Sigmoid colon (tissue), 7 donors: Measurements from ENCODE around the gene FHIP1B. TPM values are rescaled to one million over a fixed set of nuclear protein-coding genes. Genes with fewer than 3 reads are reported as not detected.

Experiments
- DNase-seq: peaks from one replicate; pipeline ENCODE4 v3.0.0-alpha.2; 2019
- H3K27ac ChIP-seq, 4 donors: fragments of 200-600 bp; sonication (generic); one replicate each; pipeline ENCODE4 v1.5.1; 2016 to 2019; ENCODE audit warnings: mild to moderate bottlenecking in 1 of 4
- H3K27me3 ChIP-seq, 3 donors: fragments of 200-600 bp; sonication (generic); one replicate each; pipeline ENCODE4 v1.5.1; 2019; ENCODE audit warnings: mild to moderate bottlenecking in 1 of 3
- H3K36me3 ChIP-seq, 4 donors: fragments of 200-600 bp; sonication (generic); one replicate each; pipeline ENCODE4 v1.5.1; 2016 to 2019
- H3K4me1 ChIP-seq, 4 donors: fragments of 200-600 bp; sonication (generic); one replicate each; pipeline ENCODE4 v1.5.1; 2017 to 2019
- H3K4me3 ChIP-seq, 4 donors: fragments of 200-600 bp; sonication (generic); one replicate each; pipeline ENCODE4 v1.5.1; 2017 to 2019; ENCODE audit warnings: mild to moderate bottlenecking in 2 of 4, moderate library complexity in 1 of 4
- H3K9me3 ChIP-seq, 4 donors: fragments of 200-600 bp in 3 of 4; sonication (generic) in 3 of 4; one replicate each; pipeline versions ENCODE4 v1.5.1 to v1.6.1; 2013 to 2019
- EP300 ChIP-seq, 4 donors: sonication (generic); formaldehyde crosslinking; IDR thresholded peaks; one replicate each; pipeline ENCODE4 v1.6.1; 2017; ENCODE audit warnings: antibody characterized with exemption in 4 of 4
- POLR2A ChIP-seq, 2 donors: fragments of 450-650 bp; IDR thresholded peaks; one replicate each; pipeline ENCODE4 v1.6.1; 2016; ENCODE audit warnings: antibody characterized with exemption in 2 of 2, mild to moderate bottlenecking in 2 of 2, moderate library complexity in 2 of 2
- POLR2AphosphoS5 ChIP-seq, 4 donors: sonication (generic); formaldehyde crosslinking; IDR thresholded peaks; one replicate each; pipeline ENCODE4 v1.6.1; 2017; ENCODE audit warnings: antibody characterized with exemption in 4 of 4
- WGBS, 2 donors: extraction: QIAGEN DNeasy Blood & Tissue Kit; methylation state at CpG; one replicate each; pipeline ENCODE4 v1.1.7; 2013; 5-methylcytosine and 5-hydroxymethylcytosine counted together
- intact Hi-C: fragments of 100-400 bp; cut with DNase I; formaldehyde crosslinking; loops from one replicate; pipeline ENCODE4 v1.15.1; 2023
- polyA plus RNA-seq, 3 donors: library from polyadenylated mRNA; stranded (reverse); fragments of 200-250 nt; gene quantifications; one replicate each; pipeline ENCODE4 v1.2.3, GENCODE V29; 2013
- total RNA-seq, 4 donors: library from RNA; depleted of rRNA; stranded (reverse); fragments of >200 nt; gene quantifications; one replicate each; pipeline ENCODE4 v1.1.0, GENCODE V29; 2016
- TF ChIP-seq, protein P1 (sequence below), 4 experiments: fragments of 450-650 bp in 3 of 4; fragments of 200-600 bp in 1 of 4; IDR thresholded peaks; one replicate each; pipeline ENCODE4 v1.5.1; 2016 to 2019; ENCODE audit warnings: antibody characterized with exemption in 4 of 4, mild to moderate bottlenecking in 3 of 4, moderate library complexity in 2 of 4
- donor health status: healthy with polysubstance abuse.
- donor health status: Bipolar disorder and iron deficiency.
- donor health status: healthy.

Gene FHIP1B
- total and polyA plus RNA-seq, 7 donors, result 21.6 to 89.0 (median 49.2) TPM

DNA sequence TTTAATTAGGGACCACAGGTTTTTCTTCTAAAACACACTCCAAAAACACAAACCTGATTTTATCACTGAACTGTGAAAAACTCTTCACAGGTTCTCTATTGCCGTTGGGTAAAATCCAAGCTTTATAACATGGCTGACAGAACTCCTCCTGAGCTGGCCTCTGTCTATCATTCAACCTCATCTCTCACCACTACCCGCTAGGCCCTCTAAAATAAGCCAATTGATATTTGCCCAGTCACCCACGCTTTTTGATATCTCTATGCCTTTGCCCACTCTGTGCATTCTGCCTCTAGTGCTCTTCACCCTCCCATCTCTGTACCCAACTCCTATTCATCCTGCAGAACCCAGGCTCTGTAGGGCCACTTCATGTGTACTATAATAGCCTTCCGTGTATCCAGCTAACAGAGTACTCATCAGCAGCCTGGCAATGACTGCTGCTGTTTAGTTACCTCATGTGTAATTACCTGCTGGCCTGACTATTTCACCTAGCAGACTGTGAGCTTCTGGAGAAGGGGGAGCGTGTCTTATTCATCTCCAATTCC, 3.4 kb upstream of the FHIP1B start:
- no peaks in the 10 kb centered on the region for H3K9me3 ChIP-seq
- TF ChIP-seq POLR2A (IDR thresholded peaks at IDR 0.05), result no peak
- no peak for TF ChIP-seq POLR2AphosphoS5 (IDR thresholded peaks at IDR 0.05)
- no peak for TF ChIP-seq EP300 (IDR thresholded peaks at IDR 0.05)
- TF ChIP-seq, protein P1, sequence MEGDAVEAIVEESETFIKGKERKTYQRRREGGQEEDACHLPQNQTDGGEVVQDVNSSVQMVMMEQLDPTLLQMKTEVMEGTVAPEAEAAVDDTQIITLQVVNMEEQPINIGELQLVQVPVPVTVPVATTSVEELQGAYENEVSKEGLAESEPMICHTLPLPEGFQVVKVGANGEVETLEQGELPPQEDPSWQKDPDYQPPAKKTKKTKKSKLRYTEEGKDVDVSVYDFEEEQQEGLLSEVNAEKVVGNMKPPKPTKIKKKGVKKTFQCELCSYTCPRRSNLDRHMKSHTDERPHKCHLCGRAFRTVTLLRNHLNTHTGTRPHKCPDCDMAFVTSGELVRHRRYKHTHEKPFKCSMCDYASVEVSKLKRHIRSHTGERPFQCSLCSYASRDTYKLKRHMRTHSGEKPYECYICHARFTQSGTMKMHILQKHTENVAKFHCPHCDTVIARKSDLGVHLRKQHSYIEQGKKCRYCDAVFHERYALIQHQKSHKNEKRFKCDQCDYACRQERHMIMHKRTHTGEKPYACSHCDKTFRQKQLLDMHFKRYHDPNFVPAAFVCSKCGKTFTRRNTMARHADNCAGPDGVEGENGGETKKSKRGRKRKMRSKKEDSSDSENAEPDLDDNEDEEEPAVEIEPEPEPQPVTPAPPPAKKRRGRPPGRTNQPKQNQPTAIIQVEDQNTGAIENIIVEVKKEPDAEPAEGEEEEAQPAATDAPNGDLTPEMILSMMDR (IDR thresholded peaks at IDR 0.05), result no peak
- H3K4me3 ChIP-seq, result no peak overlapping the region
- peaks cover 0 to 20% (median 14%) of the 10 kb centered on the region in 4 donors for H3K4me1 ChIP-seq
- H3K27me3 ChIP-seq, result no peaks in the 10 kb centered on the region
- H3K27ac ChIP-seq, result no peak overlapping the region
- H3K36me3 ChIP-seq, result no peaks in the 10 kb centered on the region
- WGBS, 2 donors, result 89 to 92% methylated on average over 5 of the region's 5 CpGs
- intact Hi-C loops, result loop anchor here (10.0 kb wide), 1 partner anchor 447 kb away; the partner anchor contains the start of gene MRPL17
- no peak for DNase-seq

GRCh38 chr11:6237266-6237665, 2.8 kb upstream of the FHIP1B start:
- Histone ChIP-seq H3K27ac (no peak overlapping the region), H3K9me3 (no peaks in the 10 kb centered on the region), H3K27me3 (no peaks in the 10 kb centered on the region), H3K36me3 (no peaks in the 10 kb centered on the region), H3K4me3 (no peak overlapping the region), H3K4me1 (peaks cover 0 to 26% (median 15%) of the 10 kb centered on the region in 4 donors)
- no peak for DNase-seq
- intact Hi-C loops, result loop anchor here (10.0 kb wide), 1 partner anchor 448 kb away; the partner anchor contains the start of gene MRPL17
- TF ChIP-seq EP300 (IDR thresholded peaks at IDR 0.05) (no peak), POLR2AphosphoS5 (IDR thresholded peaks at IDR 0.05) (no peak), POLR2A (IDR thresholded peaks at IDR 0.05) (no peak)
- TF ChIP-seq, protein P1 (IDR thresholded peaks at IDR 0.05), result no peak
- WGBS, 2 donors, result 77 to 89% methylated on average over 4 of the region's 4 CpGs

GRCh38 chr11:6233984-6234386, 451 bp downstream of the FHIP1B start:
- intact Hi-C loops, result loop anchor here (2.0 to 10.0 kb wide), 4 partner anchors 17 to 451 kb away; partner anchors contain the start of genes MRPL17 and TRIM3
- no peaks in the 10 kb centered on the region for H3K36me3 ChIP-seq
- WGBS, 2 donors, result 1 to 3% methylated on average over 10 of the region's 10 CpGs
- TF ChIP-seq POLR2AphosphoS5 (IDR thresholded peaks at IDR 0.05) (no peak), POLR2A (IDR thresholded peaks at IDR 0.05) (no peak), EP300 (IDR thresholded peaks at IDR 0.05) (no peak)
- TF ChIP-seq, protein P1 (IDR thresholded peaks at IDR 0.05), result no peak
- no peaks in the 10 kb centered on the region for H3K27me3 ChIP-seq
- H3K27ac ChIP-seq, result peak overlapping the region; percentile 82 to 89 (median 87)
- peaks cover 0 to 27% (median 15%) of the 10 kb centered on the region in 4 donors for H3K4me1 ChIP-seq
- no peaks in the 10 kb centered on the region for H3K9me3 ChIP-seq
- peak overlapping the region; percentile 48 to 90 (median 70) for H3K4me3 ChIP-seq
- DNase-seq, result no peak

DNA sequence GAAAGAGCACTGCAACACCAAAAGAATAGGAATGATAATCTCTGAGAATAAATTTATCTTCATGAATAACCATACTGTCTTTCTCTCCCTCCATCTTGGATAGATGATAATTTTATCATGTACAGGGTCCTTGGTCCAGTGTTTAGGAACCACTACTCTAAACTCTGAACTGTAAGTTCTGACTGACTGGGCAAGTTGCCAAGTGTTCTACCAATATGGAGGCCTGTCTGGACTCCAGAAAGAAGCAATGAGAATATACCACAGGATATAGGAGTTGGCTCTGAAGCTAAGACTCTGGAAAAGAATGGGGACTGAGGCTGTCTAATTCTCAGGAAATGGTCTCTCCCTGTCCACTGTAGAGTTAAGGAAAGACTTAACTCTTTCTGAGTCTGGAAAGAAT, 1.5 kb downstream of the FHIP1B start:
- no peaks in the 10 kb centered on the region for H3K27me3 ChIP-seq
- H3K4me3 ChIP-seq, result no peak overlapping the region
- no peak overlapping the region for H3K27ac ChIP-seq
- peaks cover 0 to 27% (median 15%) of the 10 kb centered on the region in 4 donors for H3K4me1 ChIP-seq
- intact Hi-C loops, result loop anchor here (5.0 to 10.0 kb wide), 2 partner anchors 239 to 452 kb away; partner anchors contain the start of genes MRPL17 and TRIM3
- TF ChIP-seq, protein P1 (IDR thresholded peaks at IDR 0.05), result no peak
- TF ChIP-seq POLR2A (IDR thresholded peaks at IDR 0.05) (no peak), POLR2AphosphoS5 (IDR thresholded peaks at IDR 0.05) (no peak)
- no peaks in the 10 kb centered on the region for H3K9me3 ChIP-seq
- DNase-seq, result no peak
- H3K36me3 ChIP-seq, result no peaks in the 10 kb centered on the region
